GM12891 (cell line): Measurements from ENCODE around the gene JADE2.

Experiments used
- POLR2A ChIP-seq: IDR thresholded peaks from 2 replicates; pipeline ENCODE4 v1.6.1; 2011; ENCODE audit warnings: low read depth, low read length, control low read depth
- POLR2AphosphoS5 ChIP-seq: IDR thresholded peaks from 2 replicates; pipeline ENCODE4 v1.6.1; 2011; ENCODE audit warnings: low read depth, low read length, control low read depth
- POU2F2 ChIP-seq: IDR thresholded peaks from 2 replicates; pipeline ENCODE4 v1.6.1; 2011; ENCODE audit warnings: low read depth, mild to moderate bottlenecking, control low read depth, low read length, moderate library complexity
- SPI1 ChIP-seq: IDR thresholded peaks from 2 replicates; pipeline ENCODE4 v1.6.1; 2011; ENCODE audit warnings: low read depth, low read length, control low read depth
- TAF1 ChIP-seq: IDR thresholded peaks from 2 replicates; pipeline ENCODE4 v1.6.1; 2011; ENCODE audit warnings: low read depth, low read length, control low read depth

DNA sequence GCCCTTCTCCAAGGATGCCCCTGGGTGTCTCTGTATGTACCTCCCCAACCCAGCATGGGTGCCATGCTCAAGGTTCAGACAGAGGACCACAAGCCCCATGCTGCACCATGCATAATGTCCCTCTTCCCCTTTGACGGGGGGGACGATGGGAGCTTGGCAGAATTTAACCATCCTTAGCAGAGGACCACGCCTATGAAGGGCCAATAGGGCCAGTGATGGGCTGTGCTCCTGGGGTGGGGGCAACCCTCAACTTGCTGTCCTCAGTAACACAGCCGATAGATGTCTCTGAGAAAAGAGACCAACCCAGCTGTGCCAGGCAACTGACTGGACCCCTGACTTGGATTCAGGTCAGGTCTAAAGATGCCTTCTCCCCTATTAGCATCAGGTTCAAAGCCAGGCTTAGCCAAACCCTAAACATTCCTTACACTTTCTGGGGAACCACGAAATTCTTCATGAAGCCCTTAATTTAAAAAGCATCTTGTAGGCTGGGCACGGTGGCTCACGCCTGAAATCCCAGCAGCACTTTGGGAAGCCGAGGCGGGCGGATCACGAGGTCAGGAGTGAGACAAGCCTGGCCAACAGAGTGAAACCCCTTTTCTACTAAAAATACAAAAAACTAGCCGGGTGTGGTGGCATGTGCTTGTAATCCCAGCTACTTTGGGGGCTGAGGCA lies 20.7 kb upstream of the JADE2 start:
- TF ChIP-seq POLR2AphosphoS5 (no peak), POLR2A (no peak), TAF1 (no peak), SPI1 (no peak), POU2F2 (no peak)
